Measurements from ENCODE around the gene POLR1C.
"Not testable (repeated sequence)": the region's sequence is repeated elsewhere in the genome, so short reads cannot be mapped to it uniquely, and the experiment has no call there.

DNA sequence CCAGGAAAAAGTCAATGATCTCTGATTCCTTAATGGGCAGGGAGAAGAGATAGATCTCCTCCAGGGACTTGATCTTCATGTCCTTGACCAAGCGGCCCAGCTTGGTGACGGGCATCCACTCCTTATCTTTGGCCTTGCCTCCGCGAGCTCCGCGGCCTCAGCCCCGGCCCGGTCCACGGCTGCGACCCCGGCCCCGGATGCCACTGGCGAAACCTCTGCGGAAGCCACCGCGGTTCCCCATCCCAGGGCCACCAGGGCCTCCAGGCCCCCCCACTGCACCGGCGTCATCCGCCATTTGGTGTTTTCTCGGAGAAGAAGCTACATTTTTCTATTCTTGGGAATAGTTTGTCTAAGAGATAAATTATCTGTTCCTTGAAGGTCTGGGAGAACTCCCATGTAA is 22.5 kb downstream of the POLR1C start:
- TF ChIP-seq, protein P1, sequence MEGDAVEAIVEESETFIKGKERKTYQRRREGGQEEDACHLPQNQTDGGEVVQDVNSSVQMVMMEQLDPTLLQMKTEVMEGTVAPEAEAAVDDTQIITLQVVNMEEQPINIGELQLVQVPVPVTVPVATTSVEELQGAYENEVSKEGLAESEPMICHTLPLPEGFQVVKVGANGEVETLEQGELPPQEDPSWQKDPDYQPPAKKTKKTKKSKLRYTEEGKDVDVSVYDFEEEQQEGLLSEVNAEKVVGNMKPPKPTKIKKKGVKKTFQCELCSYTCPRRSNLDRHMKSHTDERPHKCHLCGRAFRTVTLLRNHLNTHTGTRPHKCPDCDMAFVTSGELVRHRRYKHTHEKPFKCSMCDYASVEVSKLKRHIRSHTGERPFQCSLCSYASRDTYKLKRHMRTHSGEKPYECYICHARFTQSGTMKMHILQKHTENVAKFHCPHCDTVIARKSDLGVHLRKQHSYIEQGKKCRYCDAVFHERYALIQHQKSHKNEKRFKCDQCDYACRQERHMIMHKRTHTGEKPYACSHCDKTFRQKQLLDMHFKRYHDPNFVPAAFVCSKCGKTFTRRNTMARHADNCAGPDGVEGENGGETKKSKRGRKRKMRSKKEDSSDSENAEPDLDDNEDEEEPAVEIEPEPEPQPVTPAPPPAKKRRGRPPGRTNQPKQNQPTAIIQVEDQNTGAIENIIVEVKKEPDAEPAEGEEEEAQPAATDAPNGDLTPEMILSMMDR (IDR thresholded peaks at IDR 0.05): not testable (repeated sequence)
- TF ChIP-seq ZFX (IDR thresholded peaks at IDR 0.05; ENCODE audit: borderline replicate concordance): not testable (repeated sequence)

Data from 22Rv1 (cell line).